Astrocyte (in vitro differentiated cells and primary cell): ENCODE data around the gene HS6ST1. TPM values are rescaled to one million over a fixed set of nuclear protein-coding genes. Genes with fewer than 3 reads are reported as not detected.
A peak's percentile ranks its signal among the peaks of the same experiment; 100 is the strongest.

Experiments used
- DNase-seq: peaks from one replicate; pipeline ENCODE4 v3.0.0-alpha.2; 2010; ENCODE audit warnings: low read depth
- FAIRE-seq: peaks from 2 replicates; lab custom pipeline; 2011; peaks lifted over from hg19 to GRCh38; lab: Jason Lieb, UNC
- H2AFZ ChIP-seq: 2 replicates; pipeline ENCODE4 v1.6.0; 2012; ENCODE audit warnings: low read depth, low read length, inconsistent platforms
- H3K27ac ChIP-seq: 2 replicates; pipeline ENCODE4 v1.5.1; 2011; ENCODE audit warnings: low read depth, low read length, inconsistent platforms
- H3K27me3 ChIP-seq: 2 replicates; pipeline ENCODE4 v1.6.0; 2011; ENCODE audit warnings: low read length, inconsistent platforms; ENCODE audit not compliant: insufficient read depth
- H3K36me3 ChIP-seq: 2 replicates; pipeline ENCODE4 v1.5.1; 2011; ENCODE audit warnings: low read length, inconsistent platforms; ENCODE audit not compliant: insufficient read depth
- H3K4me1 ChIP-seq: 2 replicates; pipeline ENCODE4 v1.5.1; 2011; ENCODE audit warnings: low read length, inconsistent platforms; ENCODE audit not compliant: insufficient read depth
- H3K4me2 ChIP-seq: 2 replicates; pipeline ENCODE4 v1.6.0; 2012; ENCODE audit warnings: low read length, inconsistent platforms
- H3K4me3 ChIP-seq: 2 replicates; pipeline ENCODE4 v1.5.1; 2011; ENCODE audit warnings: low read depth, mild to moderate bottlenecking, low read length, inconsistent platforms; ENCODE audit not compliant: insufficient read depth
- H3K79me2 ChIP-seq: 2 replicates; pipeline ENCODE4 v1.6.0; 2012; ENCODE audit warnings: mild to moderate bottlenecking, low read length, inconsistent platforms; ENCODE audit not compliant: insufficient read depth
- H3K9ac ChIP-seq: 2 replicates; pipeline ENCODE4 v1.6.0; 2012; ENCODE audit warnings: mild to moderate bottlenecking, low read length, inconsistent platforms
- H3K9me3 ChIP-seq: 2 replicates; pipeline ENCODE4 v1.5.1; 2012; ENCODE audit warnings: low read depth, mild to moderate bottlenecking, low read length, inconsistent platforms; ENCODE audit not compliant: insufficient read depth
- H4K20me1 ChIP-seq: 2 replicates; pipeline ENCODE4 v1.6.0; 2012; ENCODE audit warnings: low read length, inconsistent platforms; ENCODE audit not compliant: insufficient read depth
- H3K27ac Mint-ChIP-seq: one replicate; pipeline ENCODE4 v1.8.0; 2021; ENCODE audit warnings: mild to moderate bottlenecking, mixed read lengths; ENCODE audit not compliant: unreplicated experiment
- H3K27me3 Mint-ChIP-seq: one replicate; pipeline ENCODE4 v1.8.0; 2021; ENCODE audit warnings: low read depth, mixed read lengths; ENCODE audit not compliant: unreplicated experiment
- H3K36me3 Mint-ChIP-seq: one replicate; pipeline ENCODE4 v1.8.0; 2021; ENCODE audit warnings: low read depth, mixed read lengths; ENCODE audit not compliant: unreplicated experiment
- H3K4me1 Mint-ChIP-seq: one replicate; pipeline ENCODE4 v1.8.0; 2021; ENCODE audit warnings: low read depth, mixed read lengths; ENCODE audit not compliant: unreplicated experiment
- H3K4me3 Mint-ChIP-seq: one replicate; pipeline ENCODE4 v1.8.0; 2021; ENCODE audit warnings: mild to moderate bottlenecking, moderate library complexity, mixed read lengths; ENCODE audit not compliant: unreplicated experiment
- H3K9me3 Mint-ChIP-seq: one replicate; pipeline ENCODE4 v1.8.0; 2021; ENCODE audit warnings: mild to moderate bottlenecking, mixed read lengths; ENCODE audit not compliant: unreplicated experiment
- CTCF ChIP-seq: IDR thresholded peaks from 2 replicates; pipeline ENCODE4 v1.5.1; 2011; ENCODE audit warnings: low read depth, mild to moderate bottlenecking, inconsistent platforms, low read length, moderate library complexity; ENCODE audit not compliant: insufficient read depth
- EZH2 ChIP-seq: IDR thresholded peaks from 2 replicates; pipeline ENCODE4 v1.6.1; 2012; ENCODE audit warnings: mild to moderate bottlenecking, low read length, inconsistent platforms; ENCODE audit not compliant: insufficient read depth
- total RNA-seq: library from RNA; stranded (reverse); gene quantifications from 2 replicates; pipeline ENCODE4 v1.2.1, GENCODE V29; 2021

Gene HS6ST1
- total RNA-seq, 1 donor from 2014 or later, result 20.5 TPM

- H3K4me1 ChIP-seq, result peaks cover 32% of the 10 kb centered on the region
- TF ChIP-seq EZH2 (no peak), CTCF (no peak)
- Mint-ChIP-seq H3K9me3 (peaks cover 8% of the 10 kb centered on the region), H3K36me3 (peaks cover 1% of the 10 kb centered on the region), H3K4me3 (peak overlapping the region; percentile 56), H3K4me1 (peaks cover 37% of the 10 kb centered on the region), H3K27ac (peak overlapping the region; percentile 98), H3K27me3 (no peaks in the 10 kb centered on the region)
- no peaks in the 10 kb centered on the region for H3K36me3 ChIP-seq
- peak overlapping the region; percentile 62 for H3K4me2 ChIP-seq
- peak overlapping the region; percentile 57 for H3K27ac ChIP-seq
- H3K27me3 ChIP-seq, result no peaks in the 10 kb centered on the region
- no peak overlapping the region for H3K4me3 ChIP-seq
- H4K20me1 ChIP-seq, result no peaks in the 10 kb centered on the region
- DNase-seq (no peak), FAIRE-seq (no peak)
- no peaks in the 10 kb centered on the region for H3K79me2 ChIP-seq
- H3K9ac ChIP-seq, result peak overlapping the region; percentile 72
- H2AFZ ChIP-seq, result peak overlapping the region; percentile 49
- H3K9me3 ChIP-seq, result no peaks in the 10 kb centered on the region
These were observed 43.7 kb upstream of the HS6ST1 start for GRCh38 chr2:128362176-128362888.

GRCh38 chr2:128361376-128362131 lies 42.9 kb upstream of the HS6ST1 start:
- Mint-ChIP-seq H3K36me3 (peaks cover 1% of the 10 kb centered on the region), H3K9me3 (peaks cover 8% of the 10 kb centered on the region), H3K4me1 (peaks cover 35% of the 10 kb centered on the region), H3K27me3 (no peaks in the 10 kb centered on the region), H3K4me3 (no peak overlapping the region), H3K27ac (peak overlapping the region; percentile 98)
- Histone ChIP-seq H3K27ac (no peak overlapping the region), H3K36me3 (no peaks in the 10 kb centered on the region), H3K79me2 (no peaks in the 10 kb centered on the region), H4K20me1 (no peaks in the 10 kb centered on the region), H3K4me1 (peaks cover 32% of the 10 kb centered on the region), H3K27me3 (no peaks in the 10 kb centered on the region), H2AFZ (no peak overlapping the region), H3K4me2 (no peak overlapping the region), H3K9me3 (no peaks in the 10 kb centered on the region), H3K4me3 (no peak overlapping the region), H3K9ac (no peak overlapping the region)
- TF ChIP-seq CTCF (no peak), EZH2 (no peak)
- DNase-seq (no peak), FAIRE-seq (no peak)

- H3K4me3 Mint-ChIP-seq, result no peak overlapping the region
These were observed 42.0 kb upstream of the HS6ST1 start for GRCh38 chr2:128360711-128361110.

More at GRCh38 chr2:128360711-128361110, 42.0 kb upstream of the HS6ST1 start:
- Histone ChIP-seq H3K9me3 (no peaks in the 10 kb centered on the region), H3K4me2 (no peak overlapping the region), H3K4me1 (peaks cover 32% of the 10 kb centered on the region), H3K27me3 (no peaks in the 10 kb centered on the region), H3K4me3 (no peak overlapping the region), H2AFZ (no peak overlapping the region), H3K27ac (no peak overlapping the region), H3K79me2 (no peaks in the 10 kb centered on the region), H4K20me1 (no peaks in the 10 kb centered on the region), H3K9ac (no peak overlapping the region), H3K36me3 (no peaks in the 10 kb centered on the region)
- H3K9me3 Mint-ChIP-seq, result peaks cover 8% of the 10 kb centered on the region
- H3K36me3 Mint-ChIP-seq, result peaks cover 1% of the 10 kb centered on the region
- TF ChIP-seq EZH2 (no peak), CTCF (no peak)
- no peak overlapping the region for H3K27ac Mint-ChIP-seq
- DNase-seq (no peak), FAIRE-seq (no peak)
- no peaks in the 10 kb centered on the region for H3K27me3 Mint-ChIP-seq
- H3K4me1 Mint-ChIP-seq, result peaks cover 34% of the 10 kb centered on the region
